Heart left ventricle (tissue), 16 donors: ENCODE data around the gene SLBP. TPM values are rescaled to one million over a fixed set of nuclear protein-coding genes. Genes with fewer than 3 reads are reported as not detected.

Source experiments
- ATAC-seq, 4 donors: fragments of 200-7000 bp; cut with Tn5 transposase; one replicate each; pipeline ENCODE4 v1.9.1; 2020 to 2022; ENCODE audit warnings: moderate library complexity in 4 of 4, mild to moderate bottlenecking in 3 of 4, moderate number of reproducible peaks in 1 of 4
- DNase-seq, 5 donors: peaks; one replicate each; pipeline ENCODE4 v3.0.0-alpha.2; 2020
- H3K27ac ChIP-seq, 12 donors: fragments of 200-600 bp; sonication (generic) in 4 of 12; one replicate each; pipeline versions ENCODE4 v1.5.0 to v1.8.0; 2016 to 2022; ENCODE audit warnings: mild to moderate bottlenecking in 2 of 12
- H3K27me3 ChIP-seq, 9 donors: fragments of 200-600 bp; sonication (generic) in 2 of 9; one replicate each; pipeline versions ENCODE4 v1.5.1 to v1.8.0; 2016 to 2022; ENCODE audit warnings: mild to moderate bottlenecking in 3 of 9
- H3K36me3 ChIP-seq, 9 donors: fragments of 200-600 bp; sonication (generic) in 2 of 9; one replicate each; pipeline versions ENCODE4 v1.5.0 to v1.8.0; 2018 to 2022; ENCODE audit warnings: mild to moderate bottlenecking in 2 of 9
- H3K4me1 ChIP-seq, 12 donors: fragments of 200-600 bp; sonication (generic) in 4 of 12; one replicate each; pipeline versions ENCODE4 v1.5.0 to v1.8.0; 2016 to 2022; ENCODE audit warnings: mild to moderate bottlenecking in 3 of 12
- H3K4me3 ChIP-seq, 12 donors: fragments of 200-600 bp; sonication (generic) in 4 of 12; one replicate each; pipeline versions ENCODE4 v1.5.0 to v1.8.0; 2017 to 2022; ENCODE audit warnings: mild to moderate bottlenecking in 9 of 12, moderate library complexity in 4 of 12
- H3K9me3 ChIP-seq, 12 donors: fragments of 200-600 bp; sonication (generic) in 4 of 12; one replicate each; pipeline versions ENCODE4 v1.5.0 to v1.8.0; 2016 to 2022; ENCODE audit warnings: mild to moderate bottlenecking in 1 of 12
- CTCF ChIP-seq, 12 donors: fragments of 200-600 bp; sonication (generic) in 4 of 12; IDR thresholded peaks; one replicate each; pipeline versions ENCODE4 v1.5.0 to v1.8.0; 2018 to 2022; ENCODE audit warnings: antibody characterized with exemption in 12 of 12, mild to moderate bottlenecking in 5 of 12
- POLR2A ChIP-seq, 2 donors: fragments of 450-650 bp; IDR thresholded peaks; one replicate each; pipeline ENCODE4 v1.6.1; 2017; ENCODE audit warnings: antibody characterized with exemption in 2 of 2, mild to moderate bottlenecking in 2 of 2, moderate library complexity in 2 of 2
- WGBS, 4 donors: extraction: QIAGEN DNeasy Blood & Tissue Kit in 2 of 4; methylation state at CpG; one replicate each; pipeline versions ENCODE4 v1.1.5 to v1.1.7; 2013 to 2018; 5-methylcytosine and 5-hydroxymethylcytosine counted together
- intact Hi-C, 10 donors: fragments of 100-400 bp; cut with DNase I; formaldehyde crosslinking; loops; one replicate each; pipeline versions ENCODE4 v1.11.1 to v1.14.2; 2022
- polyA plus RNA-seq, 2 donors: library from polyadenylated mRNA; stranded (reverse); fragments of 200-250 nt; gene quantifications; one replicate each; pipeline ENCODE4 v1.2.3, GENCODE V29; 2013
- total RNA-seq, 9 donors: library from RNA; depleted of rRNA in 2 of 9; stranded (reverse); fragments of >200 nt in 2 of 9; fragmentation: NEBNext Ultra II Directional in 3 of 9; extraction: Animal tissue kit (Norgen Biotek cat#: 25700) in 3 of 9; gene quantifications; one replicate each; pipeline versions ENCODE4 v1.1.0 to v1.2.4, GENCODE V29; 2016 to 2023
- donor health status: ischemic (EF 13 %, LVEDD 7.1; RV severe dilation, severe dysfunction).
- donor health status: healthy with polysubstance abuse.
- donor health status: DM: no; HTN: yes; CAD: no.
- donor health status: DM: no; HTN: no; CAD: no.
- donor health status: ischemic (EF 25% LVEDD 6.9; RV normal size, moderate dysfunction).
- donor health status: ischemic (EF 25% LVEDD 5.7; RV mildly dilated, moderate dysfunction).
- donor health status: healthy.
- donor health status: DM: yes; HTN: yes; CAD: no.
- donor health status: ischemic (EF 35%, LVEDD 5.7; RV mildly dilated, moderate dysfunction).
- donor health status: nonischemic (EF 11% LVEDD 7.7; RV severe dilation, severe dysfunction).
- donor health status: DM: yes; HTN: yes; CAD: no.
- donor health status: PGD.
- donor health status: ischemic (EF 29% LVEDD 5.4; RV normal size, mild dysfunction).
- donor health status: nonischemic (EF 23%, LVEDD 6.1; RV moderate dilation, normal function).

Gene SLBP
- total and polyA plus RNA-seq, 11 donors = 7.2 to 27.7 (median 11.7) TPM

GRCh38 chr4:1683736-1684505, 28.2 kb downstream of the SLBP start, which contains the start of gene FAM53A:
FAM53A (minus strand) TSS chr4:1684313; CDS start chr4:1668741, 15,572 bp downstream.
- TF ChIP-seq CTCF (IDR thresholded peaks at IDR 0.05) (no peak), POLR2A (IDR thresholded peaks at IDR 0.05) (peak in 1 of 2 donors; percentile 39)
- DNase-seq (peak; percentile 90 to 96 (median 91)), ATAC-seq (peak; percentile 79 to 97 (median 94))
- intact Hi-C loops = loop anchor here in 1 of 10 donors (5.0 kb wide), 1 partner anchor 33 kb away; no protein-coding TSS in a partner anchor
- Histone ChIP-seq H3K4me1 (peaks cover 0 to 18% (median 6%) of the 10 kb centered on the region in 12 donors), H3K9me3 (no peaks in the 10 kb centered on the region), H3K27ac (peak within 1 kb of the TSS in 11 of 12 donors; percentile 34 to 89 (median 70)), H3K36me3 (no peaks in the 10 kb centered on the region), H3K27me3 (no peaks in the 10 kb centered on the region), H3K4me3 (peak within 1 kb of the TSS; percentile 33 to 87 (median 67))
- 1 to 4% (median 1%) methylated on average over 28 to 118 of the region's 118 CpGs for WGBS, 4 donors

- peak in 1 of 4 donors; percentile 11 for ATAC-seq
- H3K4me1 ChIP-seq = peaks cover 0 to 18% (median 6%) of the 10 kb centered on the region in 12 donors
- peak overlapping the region; percentile 33 to 87 (median 67) for H3K4me3 ChIP-seq
- no peaks in the 10 kb centered on the region for H3K27me3 ChIP-seq
- DNase-seq = no peak
- H3K9me3 ChIP-seq = no peaks in the 10 kb centered on the region
- WGBS, 4 donors = 12 to 20% (median 15%) methylated on average over 9 to 13 of the region's 13 CpGs
- no peaks in the 10 kb centered on the region for H3K36me3 ChIP-seq
- peak overlapping the region in 11 of 12 donors; percentile 34 to 89 (median 70) for H3K27ac ChIP-seq
- intact Hi-C loops = loop anchor here in 1 of 10 donors (5.0 kb wide), 1 partner anchor 34 kb away; no protein-coding TSS in a partner anchor
- TF ChIP-seq POLR2A (IDR thresholded peaks at IDR 0.05) (no peak), CTCF (IDR thresholded peaks at IDR 0.05) (no peak)
These were observed 28.8 kb downstream of the SLBP start for GRCh38 chr4:1683261-1683735.

- Histone ChIP-seq H3K4me1 (peaks cover 0 to 18% (median 6%) of the 10 kb centered on the region in 12 donors), H3K36me3 (no peaks in the 10 kb centered on the region), H3K27ac (peak overlapping the region in 3 of 12 donors; percentile 77 to 89 (median 77)), H3K27me3 (no peaks in the 10 kb centered on the region), H3K4me3 (peak overlapping the region in 8 of 12 donors; percentile 55 to 87 (median 70)), H3K9me3 (no peaks in the 10 kb centered on the region)
- TF ChIP-seq POLR2A (IDR thresholded peaks at IDR 0.05) (no peak), CTCF (IDR thresholded peaks at IDR 0.05) (no peak)
- 90 to 91% (median 91%) methylated on average over 13 of the region's 13 CpGs for WGBS, 4 donors
- ATAC-seq (no peak), DNase-seq (no peak)
- intact Hi-C loops = loop anchor here in 1 of 10 donors (5.0 kb wide), 1 partner anchor 34 kb away; no protein-coding TSS in a partner anchor
These were observed 29.3 kb downstream of the SLBP start for GRCh38 chr4:1682860-1683259.

- Histone ChIP-seq H3K4me3 (no peak overlapping the region), H3K9me3 (no peaks in the 10 kb centered on the region), H3K27ac (no peak overlapping the region), H3K4me1 (peaks cover 0 to 4% (median 0%) of the 10 kb centered on the region in 12 donors), H3K36me3 (no peaks in the 10 kb centered on the region), H3K27me3 (no peaks in the 10 kb centered on the region)
- WGBS, 4 donors = 82 to 89% (median 86%) methylated on average over 5 of the region's 5 CpGs
- TF ChIP-seq CTCF (IDR thresholded peaks at IDR 0.05) (no peak), POLR2A (IDR thresholded peaks at IDR 0.05) (no peak)
- DNase-seq (no peak), ATAC-seq (no peak)
- intact Hi-C loops = no loop called here
These were observed 33.9 kb downstream of the SLBP start for GRCh38 chr4:1678244-1678643.
